GM18526 (cell line): ENCODE measurements around the gene SMYD3.

Source experiments
- POLR2A ChIP-seq: IDR thresholded peaks from 3 replicates; pipeline ENCODE4 v1.6.1; 2011; ENCODE audit not compliant: insufficient read length; ENCODE audit errors: extremely low read depth

The SMYD3 gene

GRCh38 chr1:246503341-246503740 is 3.7 kb downstream of the SMYD3 start:
- TF ChIP-seq POLR2A = no peak

GRCh38 chr1:246497331-246497915 is 9.7 kb downstream of the SMYD3 start:
- no peak for TF ChIP-seq POLR2A

- TF ChIP-seq POLR2A = no peak
Measured at GRCh38 chr1:246492611-246493245, 14.4 kb downstream of the SMYD3 start.

GRCh38 chr1:246491551-246492053 is 15.5 kb downstream of the SMYD3 start:
- TF ChIP-seq POLR2A = no peak

GRCh38 chr1:246488674-246489073 is 18.4 kb downstream of the SMYD3 start:
- TF ChIP-seq POLR2A = no peak

GRCh38 chr1:246483569-246483933 is 23.5 kb downstream of the SMYD3 start:
- TF ChIP-seq POLR2A = no peak

- TF ChIP-seq POLR2A = no peak
Measured at GRCh38 chr1:246482805-246483568, 24.1 kb downstream of the SMYD3 start.

- TF ChIP-seq POLR2A = no peak
Measured at GRCh38 chr1:246479061-246479460, 28.0 kb downstream of the SMYD3 start.

GRCh38 chr1:246477634-246478033 is 29.4 kb downstream of the SMYD3 start:
- no peak for TF ChIP-seq POLR2A

GRCh38 chr1:246476771-246477170 is 30.3 kb downstream of the SMYD3 start:
- TF ChIP-seq POLR2A = no peak

GRCh38 chr1:246471688-246472087 is 35.4 kb downstream of the SMYD3 start:
- TF ChIP-seq POLR2A = no peak

GRCh38 chr1:246470585-246470984 is 36.5 kb downstream of the SMYD3 start:
- TF ChIP-seq POLR2A = no peak

GRCh38 chr1:246462986-246463385 is 44.1 kb downstream of the SMYD3 start:
- TF ChIP-seq POLR2A = no peak

- no peak for TF ChIP-seq POLR2A
Measured at GRCh38 chr1:246460406-246460805, 46.7 kb downstream of the SMYD3 start.

- TF ChIP-seq POLR2A = no peak
Measured at GRCh38 chr1:246459221-246459620, 47.9 kb downstream of the SMYD3 start.

GRCh38 chr1:246455476-246455875 is 51.6 kb downstream of the SMYD3 start:
- TF ChIP-seq POLR2A = no peak

GRCh38 chr1:246454655-246455054 is 52.4 kb downstream of the SMYD3 start:
- no peak for TF ChIP-seq POLR2A
